IPS-NIHi11 (cell line): Measurements from ENCODE around the gene KAT8.
A peak's percentile ranks its signal among the peaks of the same experiment; 100 is the strongest.

Experiments used
- DNase-seq: peaks from one replicate; pipeline ENCODE4 v3.0.0; 2012; ENCODE audit warnings: mixed read lengths, low spot score

Gene KAT8

GRCh38 chr16:31117384-31118222, at the start of gene KAT8:
Gene KAT8, plus strand, starts transcription at chr16:31117664. Its CDS starts 18 bp downstream, at chr16:31117682.
- DNase-seq, result peak; percentile 98

- DNase-seq, result no peak
Measured at GRCh38 chr16:31071861-31072260, 45.6 kb upstream of the KAT8 start.

- no peak for DNase-seq
Measured at GRCh38 chr16:31072540-31073141, 44.8 kb upstream of the KAT8 start.

DNA sequence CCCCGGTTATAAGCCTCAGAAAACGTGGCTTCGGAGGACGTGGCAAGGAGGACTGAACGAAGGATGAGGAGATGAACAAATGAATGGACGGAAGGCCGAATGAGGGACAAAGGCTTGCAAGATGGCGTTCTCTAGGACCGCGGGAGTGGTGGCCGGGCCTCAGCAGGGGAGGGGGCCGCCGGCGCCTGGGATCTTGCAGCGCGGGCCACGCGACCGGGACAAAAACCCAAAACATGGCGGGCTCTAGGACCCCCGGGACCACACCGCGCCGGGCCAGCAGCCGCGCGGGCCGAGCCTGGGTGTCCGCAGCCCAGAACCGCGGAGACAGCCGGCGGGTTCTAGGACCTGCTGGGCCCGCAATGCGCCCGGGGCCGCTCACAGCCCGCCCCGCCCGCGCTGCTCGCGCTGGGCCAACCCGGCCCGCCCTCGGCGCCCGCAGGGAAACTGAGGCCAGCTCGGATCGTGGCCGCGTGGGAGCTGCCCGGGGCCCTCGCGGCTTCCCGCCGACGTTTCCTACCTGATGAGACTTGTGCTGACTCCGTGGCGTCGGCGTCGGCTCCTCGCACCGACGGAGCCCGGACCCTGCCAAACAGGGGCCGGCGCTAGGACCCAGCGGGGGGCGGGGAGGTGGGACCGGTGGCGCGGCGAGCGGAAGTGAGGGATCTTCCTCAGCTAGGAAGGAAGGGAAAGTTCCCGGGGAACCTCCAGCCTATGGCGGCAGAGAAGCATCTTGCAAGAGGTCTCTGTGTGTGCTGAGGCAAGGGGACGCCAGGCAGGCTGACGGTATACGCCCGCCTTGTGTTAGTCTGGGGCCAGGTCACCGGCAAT, 44.1 kb upstream of the KAT8 start:
- DNase-seq, result peak; percentile 96

DNA sequence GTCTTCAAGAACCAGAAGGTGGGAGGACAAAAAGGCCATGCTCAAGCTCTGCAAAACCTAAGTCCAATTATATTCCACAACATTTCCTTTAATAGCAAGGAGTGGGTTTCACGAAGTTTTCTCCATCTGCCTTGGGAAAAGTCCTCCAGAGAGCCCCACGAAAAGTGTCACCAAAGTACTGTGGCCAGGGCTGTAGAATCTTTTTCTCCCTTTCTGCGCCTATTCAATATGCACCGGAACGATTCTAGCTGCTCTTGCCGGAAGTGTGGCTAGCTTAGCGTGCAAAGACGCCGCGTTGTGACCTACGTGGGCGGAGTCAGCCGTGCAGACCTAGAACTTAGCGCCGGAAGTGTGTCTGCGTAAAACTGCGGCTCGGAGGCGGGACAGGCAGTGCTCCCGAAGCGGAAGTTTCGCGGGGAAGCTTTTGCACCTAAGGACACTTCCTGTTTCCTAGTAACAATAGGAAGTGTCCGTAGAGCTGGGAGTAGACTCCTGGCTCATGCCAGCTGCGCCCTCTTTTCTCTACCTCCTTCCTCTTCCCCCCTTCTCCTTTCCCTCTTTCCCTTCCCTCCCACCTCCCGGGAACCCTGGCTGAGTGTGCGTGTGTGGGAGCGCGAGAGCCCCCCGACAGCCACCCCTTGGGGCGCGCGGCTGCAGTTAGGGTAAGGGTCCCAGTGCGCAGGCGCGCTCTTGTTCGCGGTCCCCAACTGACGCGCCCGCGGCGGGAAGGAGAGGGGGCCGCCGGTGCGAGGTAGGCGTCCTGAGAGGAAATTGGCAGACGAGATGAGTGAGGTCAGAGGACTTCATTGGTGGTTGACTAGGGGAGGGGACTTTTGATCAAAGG, 43.3 kb upstream of the KAT8 start, which contains the start of the genes ZNF646 and ZNF668:
Gene ZNF646 (plus strand): TSS at position 453 of the 844 bp plus-strand sequence. CDS start 1,903 bp downstream, outside the sequence.
Gene ZNF668 (minus strand): TSS at position 271 of the 844 bp plus-strand sequence. CDS start 9,781 bp downstream, outside the sequence.
- DNase-seq, result peak; percentile 91

- no peak for DNase-seq
Measured at GRCh38 chr16:31074814-31075183, 42.7 kb upstream of the KAT8 start.

DNA sequence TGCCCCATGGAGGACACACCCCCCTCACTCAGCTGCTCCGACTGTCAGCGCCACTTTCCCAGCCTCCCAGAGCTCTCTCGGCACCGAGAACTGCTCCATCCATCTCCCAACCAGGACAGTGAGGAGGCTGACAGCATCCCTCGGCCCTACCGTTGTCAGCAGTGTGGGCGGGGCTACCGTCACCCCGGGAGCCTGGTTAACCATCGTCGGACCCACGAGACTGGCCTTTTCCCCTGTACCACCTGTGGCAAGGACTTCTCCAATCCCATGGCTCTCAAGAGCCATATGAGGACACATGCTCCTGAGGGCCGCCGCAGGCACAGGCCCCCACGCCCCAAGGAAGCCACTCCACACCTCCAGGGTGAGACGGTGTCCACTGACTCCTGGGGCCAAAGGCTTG, 41.1 kb upstream of the KAT8 start:
- DNase-seq, result no peak

- DNase-seq, result no peak
Measured at GRCh38 chr16:31077024-31077423, 40.4 kb upstream of the KAT8 start.

- no peak for DNase-seq
Measured at GRCh38 chr16:31077592-31078396, 39.7 kb upstream of the KAT8 start.

- DNase-seq, result no peak
Measured at GRCh38 chr16:31078597-31079341, 38.7 kb upstream of the KAT8 start.

DNA sequence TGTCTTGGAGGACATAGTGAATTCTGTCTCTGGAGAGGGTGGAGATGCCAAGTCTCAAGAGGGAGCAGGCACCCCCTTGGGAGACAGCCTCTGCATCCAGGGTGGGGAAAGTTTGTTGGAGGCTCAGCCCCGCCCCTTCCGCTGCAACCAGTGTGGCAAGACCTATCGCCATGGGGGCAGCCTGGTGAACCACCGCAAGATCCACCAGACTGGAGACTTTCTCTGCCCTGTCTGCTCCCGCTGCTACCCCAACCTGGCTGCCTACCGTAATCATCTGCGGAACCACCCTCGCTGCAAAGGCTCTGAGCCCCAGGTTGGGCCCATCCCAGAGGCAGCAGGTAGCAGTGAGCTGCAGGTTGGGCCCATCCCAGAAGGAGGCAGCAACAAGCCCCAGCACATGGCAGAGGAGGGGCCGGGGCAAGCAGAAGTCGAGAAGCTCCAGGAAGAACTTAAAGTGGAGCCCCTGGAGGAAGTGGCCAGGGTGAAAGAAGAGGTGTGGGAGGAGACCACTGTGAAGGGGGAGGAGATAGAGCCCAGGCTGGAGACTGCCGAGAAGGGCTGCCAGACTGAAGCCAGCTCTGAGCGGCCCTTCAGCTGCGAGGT, 38.0 kb upstream of the KAT8 start:
- DNase-seq, result no peak

DNA sequence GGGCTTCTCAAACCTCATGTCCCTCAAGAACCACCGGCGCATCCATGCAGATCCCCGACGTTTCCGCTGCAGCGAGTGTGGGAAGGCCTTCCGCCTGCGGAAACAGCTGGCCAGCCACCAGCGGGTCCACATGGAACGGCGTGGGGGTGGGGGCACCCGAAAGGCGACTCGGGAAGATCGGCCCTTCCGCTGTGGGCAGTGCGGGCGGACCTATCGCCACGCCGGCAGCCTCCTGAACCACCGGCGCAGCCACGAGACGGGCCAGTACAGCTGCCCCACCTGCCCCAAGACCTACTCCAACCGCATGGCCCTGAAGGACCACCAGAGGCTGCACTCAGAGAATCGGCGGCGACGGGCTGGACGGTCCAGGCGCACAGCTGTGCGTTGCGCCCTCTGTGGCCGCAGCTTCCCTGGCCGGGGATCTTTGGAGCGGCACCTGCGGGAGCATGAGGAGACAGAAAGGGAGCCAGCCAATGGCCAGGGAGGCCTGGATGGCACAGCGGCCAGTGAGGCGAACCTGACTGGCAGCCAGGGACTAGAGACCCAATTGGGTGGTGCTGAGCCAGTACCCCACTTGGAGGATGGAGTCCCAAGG, 37.3 kb upstream of the KAT8 start:
- no peak for DNase-seq

DNA sequence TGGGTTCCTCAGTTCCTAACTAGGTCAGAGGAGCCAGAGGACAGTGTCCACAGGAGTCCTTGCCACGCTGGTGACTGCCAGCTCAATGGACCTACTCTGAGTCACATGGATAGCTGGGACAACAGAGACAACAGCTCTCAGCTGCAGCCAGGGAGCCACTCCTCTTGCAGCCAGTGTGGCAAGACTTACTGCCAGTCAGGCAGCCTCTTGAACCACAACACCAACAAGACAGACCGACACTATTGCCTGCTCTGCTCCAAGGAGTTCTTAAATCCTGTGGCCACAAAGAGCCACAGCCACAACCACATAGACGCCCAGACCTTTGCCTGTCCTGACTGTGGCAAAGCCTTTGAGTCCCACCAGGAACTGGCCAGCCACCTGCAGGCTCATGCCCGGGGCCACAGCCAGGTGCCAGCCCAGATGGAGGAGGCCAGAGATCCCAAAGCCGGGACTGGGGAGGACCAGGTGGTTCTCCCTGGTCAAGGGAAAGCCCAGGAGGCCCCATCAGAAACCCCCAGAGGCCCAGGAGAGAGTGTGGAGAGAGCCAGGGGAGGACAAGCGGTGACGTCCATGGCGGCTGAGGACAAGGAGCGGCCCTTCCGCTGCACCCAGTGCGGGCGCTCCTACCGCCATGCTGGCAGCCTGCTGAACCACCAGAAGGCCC, 36.6 kb upstream of the KAT8 start:
- DNase-seq, result no peak

- DNase-seq, result no peak
Measured at GRCh38 chr16:31081428-31082351, 35.8 kb upstream of the KAT8 start.

DNA sequence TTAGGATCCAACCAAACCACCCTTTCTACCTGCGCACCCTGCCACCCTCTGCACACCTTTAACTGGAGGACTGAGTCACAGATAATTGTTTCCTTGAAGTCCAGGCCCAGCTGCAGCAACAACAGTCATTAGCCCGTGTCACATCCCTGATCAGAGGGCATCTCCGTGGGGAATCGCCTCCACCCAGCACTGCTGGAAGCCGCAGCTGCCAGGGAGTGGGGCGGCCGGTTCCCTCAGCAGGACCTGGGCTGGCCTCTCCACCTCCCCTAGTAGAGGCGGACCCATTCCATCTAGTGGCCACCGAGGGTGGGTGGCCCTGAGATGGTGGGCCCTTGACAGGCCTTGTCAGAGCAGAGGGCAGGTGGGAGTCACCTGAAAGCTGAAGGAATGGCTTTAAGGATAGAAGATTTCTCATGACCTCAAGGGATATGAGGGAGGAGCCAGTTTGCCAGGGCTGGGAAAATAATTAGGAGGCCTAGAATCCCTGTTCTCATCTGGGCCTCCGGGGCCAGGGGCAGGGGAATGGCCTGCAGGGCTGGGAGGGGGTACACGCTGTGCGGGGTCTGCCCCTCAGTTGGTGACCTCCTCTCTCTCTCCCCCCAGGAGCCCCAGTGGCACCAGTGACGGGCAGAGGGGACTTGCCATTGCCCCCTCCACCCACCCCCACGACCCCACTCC, 35.0 kb upstream of the KAT8 start:
- no peak for DNase-seq

- DNase-seq, result no peak
Measured at GRCh38 chr16:31083081-31083480, 34.4 kb upstream of the KAT8 start.

DNA sequence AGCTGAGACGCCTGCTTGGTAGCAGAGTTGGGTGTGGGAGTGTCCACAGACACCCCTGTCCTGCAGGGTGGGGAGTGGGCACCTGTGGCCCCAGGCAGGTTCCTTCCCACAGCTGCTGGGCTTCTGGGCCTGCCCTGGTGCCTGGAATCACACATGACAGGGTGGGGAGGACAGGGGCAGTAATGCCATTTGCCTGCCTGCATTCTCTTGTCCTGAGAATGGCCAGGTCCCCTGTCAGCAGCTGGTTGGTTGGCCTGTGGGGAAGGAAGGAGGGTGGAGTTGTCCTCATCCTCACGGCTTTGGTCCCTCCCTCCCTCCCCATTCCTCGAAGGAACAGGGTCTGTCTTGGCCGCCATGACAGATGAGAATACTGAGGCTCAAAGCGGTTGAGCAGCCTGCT, 33.9 kb upstream of the KAT8 start:
- DNase-seq, result no peak
